Activated CD4-positive, alpha-beta T cell treated with anti-CD3 and anti-CD28 coated beads, Interleukin-2, amount 10 ng/mL, durations not matched to agents 7 days and 5 days (primary cell): ENCODE results near the gene EPB41L2. TPM values are rescaled to one million over a fixed set of nuclear protein-coding genes. Genes with fewer than 3 reads are reported as not detected.
A peak's percentile ranks its signal among the peaks of the same experiment; 100 is the strongest.

Experiments
- CTCF ChIA-PET: fragments of 350-600 bp; sonication (Branson Sonifier 250); formaldehyde crosslinking; loops from one replicate; lab custom pipeline; 2021; ENCODE audit warnings: antibody characterized with exemption; lab: Charles Lee
- POLR2A ChIA-PET: fragments of 350-600 bp; sonication (Branson Sonifier 250); formaldehyde crosslinking; loops from one replicate; lab custom pipeline; 2021; ENCODE audit warnings: antibody characterized with exemption; lab: Charles Lee
- DNase-seq: peaks from one replicate; pipeline ENCODE4 v3.0.0-alpha.2; 2020
- H3K27ac Mint-ChIP-seq: one replicate; pipeline ENCODE4 v1.8.0; 2021; ENCODE audit warnings: mild to moderate bottlenecking, moderate library complexity, mixed read lengths
- H3K27me3 Mint-ChIP-seq: one replicate; pipeline ENCODE4 v1.8.0; 2021; ENCODE audit warnings: mixed read lengths
- H3K36me3 Mint-ChIP-seq: one replicate; pipeline ENCODE4 v1.8.0; 2021; ENCODE audit warnings: low read depth, mixed read lengths
- H3K4me1 Mint-ChIP-seq: one replicate; pipeline ENCODE4 v1.8.0; 2021; ENCODE audit warnings: mixed read lengths
- H3K4me3 Mint-ChIP-seq: one replicate; pipeline ENCODE4 v1.8.0; 2021; ENCODE audit warnings: mild to moderate bottlenecking, moderate library complexity, mixed read lengths
- H3K9me3 Mint-ChIP-seq: one replicate; pipeline ENCODE4 v1.8.0; 2021; ENCODE audit warnings: mixed read lengths
- total RNA-seq, 2 experiments: library from RNA; stranded (reverse); gene quantifications; one replicate each; pipeline ENCODE4 v1.2.3, GENCODE V29; 2021

EPB41L2 gene
- total RNA-seq, 2 experiments from 2014 or later = 20.2 to 25.2 TPM

- peak; percentile 44 for DNase-seq
- no peak overlapping the region for H3K4me3 Mint-ChIP-seq
- peaks cover 5% of the 10 kb centered on the region for H3K9me3 Mint-ChIP-seq
- no peak overlapping the region for H3K27ac Mint-ChIP-seq
- H3K36me3 Mint-ChIP-seq = peaks cover 3% of the 10 kb centered on the region
- CTCF ChIA-PET = no interaction called here
- H3K4me1 Mint-ChIP-seq = peaks cover 10% of the 10 kb centered on the region
- POLR2A ChIA-PET = no interaction called here
- H3K27me3 Mint-ChIP-seq = no peaks in the 10 kb centered on the region
These were observed 149.9 kb downstream of the EPB41L2 start for GRCh38 chr6:130913120-130913519.

- peaks cover 3% of the 10 kb centered on the region for H3K36me3 Mint-ChIP-seq
- no peak overlapping the region for H3K27ac Mint-ChIP-seq
- CTCF ChIA-PET = no interaction called here
- peaks cover 5% of the 10 kb centered on the region for H3K9me3 Mint-ChIP-seq
- H3K27me3 Mint-ChIP-seq = no peaks in the 10 kb centered on the region
- POLR2A ChIA-PET = no interaction called here
- peaks cover 10% of the 10 kb centered on the region for H3K4me1 Mint-ChIP-seq
- no peak overlapping the region for H3K4me3 Mint-ChIP-seq
- no peak for DNase-seq
These were observed 150.6 kb downstream of the EPB41L2 start for GRCh38 chr6:130912434-130912833.

GRCh38 chr6:130908958-130909357 is 154.1 kb downstream of the EPB41L2 start:
- ChIA-PET CTCF (no interaction called here), POLR2A (no interaction called here)
- Mint-ChIP-seq H3K4me3 (no peak overlapping the region), H3K27me3 (no peaks in the 10 kb centered on the region), H3K27ac (no peak overlapping the region), H3K4me1 (peaks cover 10% of the 10 kb centered on the region), H3K36me3 (peaks cover 3% of the 10 kb centered on the region), H3K9me3 (peaks cover 5% of the 10 kb centered on the region)
- DNase-seq = no peak

- no peak overlapping the region for H3K4me3 Mint-ChIP-seq
- DNase-seq = no peak
- peaks cover 9% of the 10 kb centered on the region for H3K4me1 Mint-ChIP-seq
- peaks cover 3% of the 10 kb centered on the region for H3K36me3 Mint-ChIP-seq
- no peaks in the 10 kb centered on the region for H3K27me3 Mint-ChIP-seq
- ChIA-PET POLR2A (no interaction called here), CTCF (interaction anchor here (1.1 kb wide), 1 partner anchor 13 kb away, joined by 3 read pairs; no protein-coding TSS in a partner anchor)
- H3K9me3 Mint-ChIP-seq = peaks cover 5% of the 10 kb centered on the region
- H3K27ac Mint-ChIP-seq = no peak overlapping the region
These were observed 154.9 kb downstream of the EPB41L2 start for GRCh38 chr6:130908188-130908587.

- H3K27ac Mint-ChIP-seq = no peak overlapping the region
- no peaks in the 10 kb centered on the region for H3K27me3 Mint-ChIP-seq
- no peak overlapping the region for H3K4me3 Mint-ChIP-seq
- peaks cover 4% of the 10 kb centered on the region for H3K4me1 Mint-ChIP-seq
- peaks cover 3% of the 10 kb centered on the region for H3K36me3 Mint-ChIP-seq
- peaks cover 5% of the 10 kb centered on the region for H3K9me3 Mint-ChIP-seq
- DNase-seq = no peak
- ChIA-PET POLR2A (no interaction called here), CTCF (interaction anchor here (1.1 kb wide), 1 partner anchor 13 kb away, joined by 3 read pairs; no protein-coding TSS in a partner anchor)
These were observed 155.4 kb downstream of the EPB41L2 start for GRCh38 chr6:130907687-130908086.

- CTCF ChIA-PET = interaction anchor here (1.1 kb wide), 1 partner anchor 12 kb away, joined by 3 read pairs; no protein-coding TSS in a partner anchor
- no peak overlapping the region for H3K27ac Mint-ChIP-seq
These were observed 156.2 kb downstream of the EPB41L2 start for GRCh38 chr6:130906736-130907381.

GRCh38 chr6:130903602-130904001 is 159.4 kb downstream of the EPB41L2 start:
- Mint-ChIP-seq H3K4me3 (no peak overlapping the region), H3K36me3 (no peaks in the 10 kb centered on the region), H3K27me3 (no peaks in the 10 kb centered on the region), H3K4me1 (no peaks in the 10 kb centered on the region), H3K9me3 (no peaks in the 10 kb centered on the region), H3K27ac (no peak overlapping the region)
- ChIA-PET CTCF (interaction anchor here (0.6 kb wide), 1 partner anchor 1128 kb away, joined by 3 read pairs; no protein-coding TSS in a partner anchor), POLR2A (no interaction called here)
- DNase-seq = no peak

More at GRCh38 chr6:130906736-130907381, 156.2 kb downstream of the EPB41L2 start:
- no peaks in the 10 kb centered on the region for H3K4me1 Mint-ChIP-seq
- peaks cover 5% of the 10 kb centered on the region for H3K9me3 Mint-ChIP-seq
- POLR2A ChIA-PET = no interaction called here
- H3K4me3 Mint-ChIP-seq = no peak overlapping the region
- no peaks in the 10 kb centered on the region for H3K27me3 Mint-ChIP-seq
- no peak for DNase-seq
- peaks cover 3% of the 10 kb centered on the region for H3K36me3 Mint-ChIP-seq

GRCh38 chr6:130903007-130903406 is 160.0 kb downstream of the EPB41L2 start:
- Mint-ChIP-seq H3K27ac (no peak overlapping the region), H3K4me3 (no peak overlapping the region), H3K36me3 (no peaks in the 10 kb centered on the region), H3K27me3 (no peaks in the 10 kb centered on the region), H3K4me1 (no peaks in the 10 kb centered on the region), H3K9me3 (no peaks in the 10 kb centered on the region)
- POLR2A ChIA-PET = no interaction called here
- CTCF ChIA-PET = no interaction called here
- no peak for DNase-seq

- Mint-ChIP-seq H3K27ac (no peak overlapping the region), H3K9me3 (no peaks in the 10 kb centered on the region), H3K36me3 (no peaks in the 10 kb centered on the region), H3K27me3 (no peaks in the 10 kb centered on the region), H3K4me1 (no peaks in the 10 kb centered on the region), H3K4me3 (no peak overlapping the region)
- POLR2A ChIA-PET = no interaction called here
- CTCF ChIA-PET = interaction anchor here (0.5 to 0.6 kb wide), 2 partner anchors 668 to 1059 kb away, joined by 3 read pairs; no protein-coding TSS in a partner anchor
- DNase-seq = no peak
These were observed 162.1 kb downstream of the EPB41L2 start for GRCh38 chr6:130900913-130901312.

- Mint-ChIP-seq H3K27me3 (no peaks in the 10 kb centered on the region), H3K4me1 (no peaks in the 10 kb centered on the region), H3K27ac (no peak overlapping the region), H3K36me3 (no peaks in the 10 kb centered on the region), H3K9me3 (no peaks in the 10 kb centered on the region), H3K4me3 (no peak overlapping the region)
- DNase-seq = no peak
- ChIA-PET POLR2A (no interaction called here), CTCF (no interaction called here)
These were observed 166.8 kb downstream of the EPB41L2 start for GRCh38 chr6:130896249-130896648.

GRCh38 chr6:130895516-130895915 is 167.5 kb downstream of the EPB41L2 start:
- Mint-ChIP-seq H3K27ac (no peak overlapping the region), H3K36me3 (no peaks in the 10 kb centered on the region), H3K4me1 (no peaks in the 10 kb centered on the region), H3K27me3 (no peaks in the 10 kb centered on the region), H3K9me3 (no peaks in the 10 kb centered on the region), H3K4me3 (no peak overlapping the region)
- ChIA-PET CTCF (interaction anchor here (0.9 kb wide), 1 partner anchor 12 kb away, joined by 3 read pairs; no protein-coding TSS in a partner anchor), POLR2A (no interaction called here)
- no peak for DNase-seq

GRCh38 chr6:130893766-130894165 is 169.3 kb downstream of the EPB41L2 start:
- Mint-ChIP-seq H3K27me3 (no peaks in the 10 kb centered on the region), H3K4me1 (no peaks in the 10 kb centered on the region), H3K27ac (no peak overlapping the region), H3K36me3 (no peaks in the 10 kb centered on the region), H3K4me3 (no peak overlapping the region), H3K9me3 (no peaks in the 10 kb centered on the region)
- ChIA-PET CTCF (interaction anchor here (0.6 kb wide), 1 partner anchor 1325 kb away, joined by 4 read pairs; no protein-coding TSS in a partner anchor), POLR2A (no interaction called here)
- DNase-seq = no peak

GRCh38 chr6:130893277-130893676 is 169.8 kb downstream of the EPB41L2 start:
- POLR2A ChIA-PET = no interaction called here
- H3K9me3 Mint-ChIP-seq = no peaks in the 10 kb centered on the region
- H3K4me3 Mint-ChIP-seq = no peak overlapping the region
- no peak for DNase-seq
- CTCF ChIA-PET = no interaction called here
- H3K36me3 Mint-ChIP-seq = no peaks in the 10 kb centered on the region
- no peaks in the 10 kb centered on the region for H3K27me3 Mint-ChIP-seq
- no peaks in the 10 kb centered on the region for H3K4me1 Mint-ChIP-seq
- H3K27ac Mint-ChIP-seq = no peak overlapping the region
